ENCODE results near the gene CCRL2. TPM values are rescaled to one million over a fixed set of nuclear protein-coding genes. Genes with fewer than 3 reads are reported as not detected.

The CCRL2 gene
- total and polyA plus RNA-seq, 2 of the 8 experiments (the other 6 are each of a cell fraction or from before 2014, with no cell fraction given) = not detected

DNA sequence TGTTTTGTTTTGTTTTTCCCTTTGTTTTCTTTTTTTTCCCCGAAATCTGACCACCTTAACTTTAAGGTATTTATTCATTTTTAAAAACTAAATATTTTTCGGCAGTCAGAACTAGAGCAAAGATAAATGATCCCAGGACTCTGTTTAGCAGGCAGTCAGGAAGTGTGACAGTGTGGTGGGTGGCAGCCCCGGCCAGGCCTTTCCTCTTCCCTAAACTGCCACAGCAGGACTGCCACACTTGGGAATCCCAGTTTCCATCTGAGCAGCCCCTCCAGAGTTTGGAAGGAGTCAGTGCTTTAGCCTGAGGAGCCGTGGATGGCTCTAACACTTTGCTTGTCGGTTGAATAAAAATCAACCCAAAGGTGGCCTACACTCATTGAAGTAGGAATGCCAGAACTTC lies 6.9 kb downstream of the CCRL2 start:
- no peaks in the 10 kb centered on the region for H3K79me1 ChIP-seq (ENCODE audit: low read depth, low read length)
- H3K4me2 ChIP-seq (ENCODE audit: insufficient read depth in 1 of 2, low read depth in 2 of 2, low read length in 2 of 2) = no peak overlapping the region
- CTCF ChIA-PET (ENCODE audit: partially characterized antibody) = no interaction called here
- no peak overlapping the region for H2BK120ac ChIP-seq (replicated peaks; ENCODE audit: low read depth, low read length)
- no peak overlapping the region for H3K4ac ChIP-seq (replicated peaks; ENCODE audit: insufficient read length, low read depth, low read length)
- peaks cover 0 to 6% (median 5%) of the 10 kb centered on the region in 4 experiments; a peak in 4 of 7 replicates for H3K4me1 ChIP-seq (replicated peaks in 1 of 4; ENCODE audit: control insufficient read depth in 3 of 4, insufficient read depth in 4 of 4, low read length in 3 of 4)
- no peaks in the 10 kb centered on the region for H4K20me1 ChIP-seq (replicated peaks in 1 of 2; ENCODE audit: control insufficient read depth in 1 of 2, insufficient read depth in 2 of 2, low read length in 2 of 2)
- H2BK12ac ChIP-seq (ENCODE audit: low read depth, low read length) = no peak overlapping the region
- H3K56ac ChIP-seq (replicated peaks; ENCODE audit: insufficient read length, low read depth, low read length) = no peak overlapping the region
- H4K8ac ChIP-seq (ENCODE audit: extremely low read depth, insufficient read depth, low read length) = no peak overlapping the region
- TF ChIP-seq POLR2AphosphoS5 (IDR thresholded peaks at IDR 0.05; ENCODE audit: low read depth, low read length) (no peak), EGR1 (IDR thresholded peaks at IDR 0.05; ENCODE audit: borderline replicate concordance, low read depth, low read length) (no peak), JUND (IDR thresholded peaks at IDR 0.05; ENCODE audit: low read length) (no peak), ATF3 (IDR thresholded peaks at IDR 0.05; ENCODE audit: insufficient read depth, low read depth, low read length) (no peak), CREB1 (IDR thresholded peaks at IDR 0.05) (no peak), ATF2 (IDR thresholded peaks at IDR 0.05; ENCODE audit: low read length) (no peak), TAF7 (optimal IDR thresholded peaks at IDR 0.05; ENCODE audit: borderline replicate concordance, low read depth, low read length) (no peak), RFX5 (IDR thresholded peaks at IDR 0.05; ENCODE audit: borderline replicate concordance, low read depth, low read length) (no peak), SP4 (IDR thresholded peaks at IDR 0.05; ENCODE audit: low read length) (no peak), HDAC2 (IDR thresholded peaks at IDR 0.05; ENCODE audit: borderline replicate concordance in 1 of 2, low read depth in 2 of 2, low read length in 2 of 2) (no peak), BACH1 (IDR thresholded peaks at IDR 0.05; ENCODE audit: low read length) (no peak), RNF2 (IDR thresholded peaks at IDR 0.05; ENCODE audit: borderline replicate concordance, low read depth, low read length, missing control alignments, poor library complexity, severe bottlenecking) (no peak)
- no peaks in the 10 kb centered on the region for H3K9me3 ChIP-seq (ENCODE audit: insufficient read depth in 2 of 2, low read depth in 1 of 2, low read length in 1 of 2)
- no peaks in the 10 kb centered on the region for H3K27me3 ChIP-seq (replicated peaks in 1 of 4; ENCODE audit: control insufficient read depth in 3 of 4, extremely low read depth in 1 of 4, insufficient read depth in 3 of 4, low read length in 3 of 4)
- no peak overlapping the region for H3K27ac ChIP-seq (ENCODE audit: low read depth, low read length)
- H2BK15ac ChIP-seq (ENCODE audit: low read length) = no peak overlapping the region
- FAIRE-seq = no peak
- H3K36me3 ChIP-seq (ENCODE audit: control insufficient read depth in 2 of 4, insufficient read depth in 4 of 4, low read length in 3 of 4) = no peaks in the 10 kb centered on the region
- no peaks in the 10 kb centered on the region for H3K79me2 ChIP-seq (ENCODE audit: control insufficient read depth in 1 of 2, insufficient read depth in 2 of 2, low read length in 2 of 2)
- no peak overlapping the region for H4K91ac ChIP-seq (replicated peaks; ENCODE audit: insufficient read length, low read length)
- WGBS, 2 experiments (ENCODE audit: extremely low coverage in 1 of 2, insufficient coverage in 1 of 2, insufficient read length in 1 of 2, insufficient replicate concordance in 2 of 2, low coverage in 1 of 2, low lambda C conversion rate in 2 of 2, missing lambda C conversion rate in 1 of 2) = 81% methylated on average over 5 of the region's 5 CpGs; no CpG with 5 or more reads in 1 of the 2 experiments
- DNase-seq (ENCODE audit: low read depth in 1 of 2, low spot score in 2 of 2) = no peak
- H3K18ac ChIP-seq (ENCODE audit: extremely low read depth, low read length) = no peak overlapping the region
- H3K4me3 ChIP-seq (ENCODE audit: extremely low read depth in 1 of 4, insufficient read depth in 2 of 4, low read depth in 3 of 4, low read length in 4 of 4) = no peak overlapping the region
- no peak overlapping the region for H2AFZ ChIP-seq (ENCODE audit: low read length)
- no peaks in the 10 kb centered on the region for H3K23me2 ChIP-seq (ENCODE audit: low read depth, low read length)
- no peak overlapping the region for H3K9ac ChIP-seq (replicated peaks in 1 of 4; ENCODE audit: extremely low read depth in 1 of 4, low read depth in 3 of 4, low read length in 3 of 4)
- H4K5ac ChIP-seq (ENCODE audit: insufficient read length, low read depth, low read length) = no peak overlapping the region
- H3K14ac ChIP-seq (ENCODE audit: insufficient read length) = no peak overlapping the region
- no peak overlapping the region for H3K23ac ChIP-seq (ENCODE audit: insufficient read length)
- no peak overlapping the region for H2BK20ac ChIP-seq (ENCODE audit: low read length)
- no peak overlapping the region for H2BK5ac ChIP-seq (ENCODE audit: low read depth, low read length)
- POLR2A ChIA-PET (ENCODE audit: partially characterized antibody) = no interaction called here
- H2AK5ac ChIP-seq (ENCODE audit: low read depth, low read length) = no peak overlapping the region

Measured in H1 (cell line).